HepG2 (cell line): Measurements from ENCODE around the gene TMEM229B. TPM values are rescaled to one million over a fixed set of nuclear protein-coding genes. Genes with fewer than 3 reads are reported as not detected.

ENCODE experiments used
- ATAC-seq: fragments of 200-7000 bp; cut with Tn5 transposase; 3 replicates; pipeline ENCODE4 v1.9.1; 2020; ENCODE audit warnings: mild to moderate bottlenecking, moderate library complexity
- BruUV-seq: library from RNA; stranded (reverse); fragments of 400-500 nt; replicated peaks from 2 replicates; lab custom pipeline; 2021; lab: Mats Ljungman, UMichigan
- CTCF ChIA-PET: fragments of 300-600 bp; formaldehyde crosslinking; extraction: SDS; loops from one replicate; lab custom pipeline; 2021; ENCODE audit warnings: low total read pairs, inconsistent platforms, low intra/inter-chr PET ratio; lab: Yijun Ruan, JAX
- POLR2A ChIA-PET: fragments of 350-600 bp; sonication (Branson Sonifier 250); formaldehyde crosslinking; loops from one replicate; lab custom pipeline; 2020; ENCODE audit warnings: antibody characterized with exemption, inconsistent platforms; lab: Yijun Ruan, JAX
- DNase-seq: peaks from one replicate; pipeline ENCODE4 v3.0.0-alpha.2; 2015; ENCODE audit warnings: low spot score
- FAIRE-seq: peaks from 3 replicates; lab custom pipeline; 2011; peaks lifted over from hg19 to GRCh38; lab: Jason Lieb, UNC
- H2AFZ ChIP-seq: one replicate; pipeline ENCODE4 v1.6.1; 2011; ENCODE audit warnings: low read length, inconsistent platforms
- H3K27ac ChIP-seq: fragments of 300-600 bp; 3 replicates; pipeline ENCODE4 v1.8.0; 2011; ENCODE audit warnings: mixed run types, mild to moderate bottlenecking, mixed read lengths, low read length, inconsistent platforms; ENCODE audit not compliant: insufficient read depth; ENCODE audit errors: extremely low read length
- H3K27me3 ChIP-seq, 2 experiments: fragments of 200-600 bp in 1 of 2; 2 replicates in 1 of 2; 3 replicates in 1 of 2; pipeline versions ENCODE4 v1.6.0 to v1.8.0; 2011; ENCODE audit warnings: low read length in 2 of 2, mild to moderate bottlenecking in 2 of 2, moderate library complexity in 2 of 2, inconsistent platforms in 1 of 2; ENCODE audit not compliant: insufficient read depth in 2 of 2, control insufficient read depth in 1 of 2
- H3K36me3 ChIP-seq, 2 experiments: fragments of 200-600 bp in 1 of 2; replicated peaks in 1 of 2; 2 replicates in 1 of 2; 3 replicates in 1 of 2; pipeline versions ENCODE4 v1.5.1 to v1.8.0; 2011; ENCODE audit warnings: low read length in 2 of 2, inconsistent platforms in 1 of 2; ENCODE audit not compliant: insufficient read depth in 2 of 2, control insufficient read depth in 1 of 2
- H3K4me1 ChIP-seq: 2 replicates; pipeline ENCODE4 v1.5.1; 2012; ENCODE audit warnings: low read length, inconsistent platforms; ENCODE audit not compliant: insufficient read depth
- H3K4me2 ChIP-seq: 2 replicates; pipeline ENCODE4 v1.6.0; 2011; ENCODE audit warnings: low read depth, low read length, inconsistent platforms
- H3K4me3 ChIP-seq, 3 experiments: fragments of 200-600 bp in 1 of 3; sonication (generic), shearing (Covaris generic) in 1 of 3; replicated peaks in 1 of 3; 2 replicates each; pipeline ENCODE4 v1.5.1; 2011 to 2016; ENCODE audit warnings: low read length in 3 of 3, inconsistent platforms in 2 of 3, low read depth in 2 of 3, mild to moderate bottlenecking in 2 of 3, control low read depth in 1 of 3, mixed read lengths in 1 of 3; ENCODE audit not compliant: insufficient read depth in 1 of 3
- H3K79me2 ChIP-seq: one replicate; pipeline ENCODE4 v1.6.1; 2011; ENCODE audit warnings: low read length, inconsistent platforms; ENCODE audit not compliant: insufficient read depth
- H3K9ac ChIP-seq: 2 replicates; pipeline ENCODE4 v1.6.0; 2011; ENCODE audit warnings: mild to moderate bottlenecking, low read depth, low read length, inconsistent platforms; ENCODE audit not compliant: insufficient read depth
- H3K9me3 ChIP-seq: 2 replicates; pipeline ENCODE4 v1.5.1; 2012; ENCODE audit warnings: mild to moderate bottlenecking, low read length
- H4K20me1 ChIP-seq: 2 replicates; pipeline ENCODE4 v1.6.0; 2011; ENCODE audit warnings: inconsistent platforms, mild to moderate bottlenecking, low read length, moderate library complexity; ENCODE audit not compliant: insufficient read depth
- AKAP8 ChIP-seq: sonication (generic); formaldehyde crosslinking; IDR thresholded peaks from 2 replicates; pipeline ENCODE4 v1.5.1; 2020; ENCODE audit warnings: mild to moderate bottlenecking, missing genetic modification reagents
- FOXJ3 ChIP-seq: sonication (generic); formaldehyde crosslinking; IDR thresholded peaks from 2 replicates; pipeline ENCODE4 v1.4.0; 2020; ENCODE audit warnings: missing genetic modification reagents, mild to moderate bottlenecking, borderline replicate concordance
- IRF9 ChIP-seq: sonication (generic); formaldehyde crosslinking; IDR thresholded peaks from 2 replicates; pipeline ENCODE4 v1.8.0; 2022; ENCODE audit warnings: missing genetic modification reagents, mild to moderate bottlenecking, borderline replicate concordance
- NFIC ChIP-seq: IDR thresholded peaks from 2 replicates; pipeline ENCODE4 v1.6.1; 2012; ENCODE audit warnings: mild to moderate bottlenecking, low read length, inconsistent platforms
- RBAK ChIP-seq: sonication (generic); formaldehyde crosslinking; IDR thresholded peaks from 2 replicates; pipeline ENCODE4 v1.5.1; 2020; ENCODE audit warnings: mild to moderate bottlenecking, missing genetic modification reagents
- SIN3A ChIP-seq: IDR thresholded peaks from 2 replicates; pipeline ENCODE4 v1.6.1; 2011; ENCODE audit warnings: low read depth, mild to moderate bottlenecking, control low read depth, low read length, borderline replicate concordance
- STAT6 ChIP-seq: sonication (generic); formaldehyde crosslinking; IDR thresholded peaks from 2 replicates; pipeline ENCODE4 v1.4.0; 2020; ENCODE audit warnings: missing genetic modification reagents, mild to moderate bottlenecking, borderline replicate concordance
- TRIM24 ChIP-seq: sonication (generic); formaldehyde crosslinking; IDR thresholded peaks from 2 replicates; pipeline ENCODE4 v1.8.0; 2022; ENCODE audit warnings: mild to moderate bottlenecking, missing genetic modification reagents
- ZBTB8A ChIP-seq: sonication (generic); formaldehyde crosslinking; IDR thresholded peaks from 2 replicates; pipeline ENCODE4 v1.4.0; 2020; ENCODE audit warnings: mild to moderate bottlenecking, low read depth, missing genetic modification reagents, borderline replicate concordance
- ZFP41 ChIP-seq: sonication (generic); formaldehyde crosslinking; IDR thresholded peaks from 2 replicates; pipeline ENCODE4 v1.4.0; 2020; ENCODE audit warnings: mild to moderate bottlenecking, missing genetic modification reagents, borderline replicate concordance
- ZNF558 ChIP-seq: sonication (generic); formaldehyde crosslinking; IDR thresholded peaks from 2 replicates; pipeline ENCODE4 v1.9.0; 2022; ENCODE audit warnings: mild to moderate bottlenecking, missing genetic modification reagents, borderline replicate concordance
- ZNF768 ChIP-seq: sonication (generic); formaldehyde crosslinking; IDR thresholded peaks from 2 replicates; pipeline ENCODE4 v1.4.0; 2020; ENCODE audit warnings: missing genetic modification reagents
- ZNF841 ChIP-seq: sonication (generic); formaldehyde crosslinking; IDR thresholded peaks from 2 replicates; pipeline ENCODE4 v1.8.1; 2023; ENCODE audit warnings: missing genetic modification reagents, borderline replicate concordance
- WGBS: methylation state at CpG from one replicate; pipeline ENCODE4 v1.1.6; 2017; ENCODE audit warnings: low lambda C conversion rate; 5-methylcytosine and 5-hydroxymethylcytosine counted together
- in situ Hi-C: cut with HindIII; loops from 2 replicates; pipeline ENCODE4 v1.10.0; 2017; ENCODE audit warnings: low pct_unique_long_range_greater_than_20kb; ENCODE audit not compliant: extremely low pct_ligation_motif_present
- intact Hi-C: fragments of 100-400 bp; cut with micrococcal nuclease; formaldehyde crosslinking; loops from one replicate; pipeline ENCODE4 v1.10.0; 2022; ENCODE audit not compliant: unreplicated experiment
- polyA plus RNA-seq, 8 experiments: library from polyadenylated mRNA; depleted of rRNA in 3 of 8; stranded (reverse) in 7 of 8; unstranded in 1 of 8; fragments of >200 nt; fragmentation: Illumina TruSeq in 4 of 8; extraction: Trizol in 4 of 8; gene quantifications; 2 replicates each; pipeline versions ENCODE4 v1.2.1 to v1.2.3, GENCODE V29; 2011 to 2016; ENCODE audit warnings: low read depth in 4 of 8, missing spikeins in 1 of 8, mixed read lengths in 1 of 8; ENCODE audit not compliant: insufficient read depth in 1 of 8
- total RNA-seq, 5 experiments: library from RNA; depleted of rRNA; stranded (reverse); fragments of >200 nt; fragmentation: Illumina TruSeq; extraction: Trizol; gene quantifications; 2 replicates each; pipeline ENCODE4 v1.2.3, GENCODE V29; 2016; ENCODE audit warnings: low read depth in 1 of 5
- TF ChIP-seq, protein P1 (sequence below): sonication (generic); formaldehyde crosslinking; IDR thresholded peaks from 2 replicates; pipeline ENCODE4 v1.5.1; 2020; ENCODE audit warnings: mild to moderate bottlenecking, missing genetic modification reagents
- TF ChIP-seq, protein P2 (sequence below): sonication (generic); formaldehyde crosslinking; IDR thresholded peaks from 2 replicates; pipeline ENCODE4 v1.4.0; 2020; ENCODE audit warnings: mild to moderate bottlenecking, low read depth, missing genetic modification reagents

Gene TMEM229B
- total and polyA plus RNA-seq, 2 of the 13 experiments (the other 11 are each of a cell fraction or from before 2014, with no cell fraction given): 0.69 to 1.1 TPM

DNA sequence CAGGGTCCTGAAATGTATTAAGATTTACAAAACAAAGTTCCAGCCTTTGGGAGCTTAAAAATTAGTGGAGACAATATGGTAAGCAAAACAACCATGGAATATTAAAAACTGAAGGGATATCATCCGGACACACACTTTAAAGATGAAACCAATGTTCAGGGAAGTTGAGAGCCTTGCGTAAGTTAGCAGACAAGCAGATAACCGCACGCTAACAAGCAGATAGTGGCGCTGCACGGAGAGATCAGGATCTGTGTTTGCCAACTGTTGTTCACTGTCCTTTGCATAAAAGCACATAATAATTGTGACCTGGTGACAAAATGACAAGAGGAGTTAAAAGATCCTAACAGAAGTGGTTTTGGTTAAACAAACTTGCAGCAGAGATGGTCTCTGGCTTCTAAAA is 14.3 kb upstream of the TMEM229B start (continued):
- TF ChIP-seq IRF9 (CRISPR knock-in tag) (no peak), FOXJ3 (CRISPR knock-in tag) (no peak), ZFP41 (CRISPR knock-in tag) (no peak), ZNF768 (CRISPR knock-in tag) (no peak), SIN3A (no peak), ZBTB8A (CRISPR knock-in tag) (no peak)

DNA sequence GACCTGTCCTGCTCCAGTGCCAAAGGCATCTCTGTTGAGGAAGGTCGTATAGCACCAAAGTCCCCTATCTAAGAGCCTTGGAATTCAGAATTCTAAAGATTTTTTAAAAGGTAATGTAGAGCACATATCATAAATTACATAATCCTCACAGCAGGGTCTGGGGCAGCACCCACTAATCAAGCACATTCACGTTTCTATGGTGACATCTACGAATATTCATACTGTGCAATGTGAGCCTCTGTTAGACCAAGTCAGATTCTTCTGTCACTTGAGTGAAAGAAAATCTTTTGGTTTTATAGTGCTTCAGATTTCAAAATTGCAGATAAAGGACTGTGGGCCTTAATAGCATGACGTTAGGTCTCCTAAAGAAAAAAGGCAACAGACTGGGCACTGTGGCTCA is 13.1 kb upstream of the TMEM229B start:
- no peak overlapping the region for H3K27ac ChIP-seq
- WGBS: 14% methylated on average over 4 of the region's 4 CpGs
- H3K4me3 ChIP-seq: no peak overlapping the region
- H3K4me2 ChIP-seq: no peak overlapping the region
- H3K9ac ChIP-seq: no peak overlapping the region
- H3K36me3 ChIP-seq: no peaks in the 10 kb centered on the region
- in situ Hi-C loops (no loop called here), intact Hi-C loops (no loop called here)
- no peak overlapping the region for H2AFZ ChIP-seq
- DNase-seq: no peak
- H4K20me1 ChIP-seq: no peaks in the 10 kb centered on the region
- peaks cover 4 to 18% of the 10 kb centered on the region in 2 experiments; a peak in 2 of 5 replicates for H3K27me3 ChIP-seq
- FAIRE-seq: no peak
- no peaks in the 10 kb centered on the region for H3K9me3 ChIP-seq
- ChIA-PET CTCF (no interaction called here), POLR2A (no interaction called here)
- no peaks in the 10 kb centered on the region for H3K79me2 ChIP-seq
- no peaks in the 10 kb centered on the region for H3K4me1 ChIP-seq
- no peak for ATAC-seq
- BruUV-seq: no TSS peak
- TF ChIP-seq AKAP8 (no peak), RBAK (CRISPR knock-in tag) (no peak), STAT6 (CRISPR knock-in tag) (no peak), ZNF558 (CRISPR knock-in tag) (no peak), ZNF841 (CRISPR knock-in tag) (no peak), TRIM24 (CRISPR knock-in tag) (no peak), NFIC (no peak)
- TF ChIP-seq, protein P1, sequence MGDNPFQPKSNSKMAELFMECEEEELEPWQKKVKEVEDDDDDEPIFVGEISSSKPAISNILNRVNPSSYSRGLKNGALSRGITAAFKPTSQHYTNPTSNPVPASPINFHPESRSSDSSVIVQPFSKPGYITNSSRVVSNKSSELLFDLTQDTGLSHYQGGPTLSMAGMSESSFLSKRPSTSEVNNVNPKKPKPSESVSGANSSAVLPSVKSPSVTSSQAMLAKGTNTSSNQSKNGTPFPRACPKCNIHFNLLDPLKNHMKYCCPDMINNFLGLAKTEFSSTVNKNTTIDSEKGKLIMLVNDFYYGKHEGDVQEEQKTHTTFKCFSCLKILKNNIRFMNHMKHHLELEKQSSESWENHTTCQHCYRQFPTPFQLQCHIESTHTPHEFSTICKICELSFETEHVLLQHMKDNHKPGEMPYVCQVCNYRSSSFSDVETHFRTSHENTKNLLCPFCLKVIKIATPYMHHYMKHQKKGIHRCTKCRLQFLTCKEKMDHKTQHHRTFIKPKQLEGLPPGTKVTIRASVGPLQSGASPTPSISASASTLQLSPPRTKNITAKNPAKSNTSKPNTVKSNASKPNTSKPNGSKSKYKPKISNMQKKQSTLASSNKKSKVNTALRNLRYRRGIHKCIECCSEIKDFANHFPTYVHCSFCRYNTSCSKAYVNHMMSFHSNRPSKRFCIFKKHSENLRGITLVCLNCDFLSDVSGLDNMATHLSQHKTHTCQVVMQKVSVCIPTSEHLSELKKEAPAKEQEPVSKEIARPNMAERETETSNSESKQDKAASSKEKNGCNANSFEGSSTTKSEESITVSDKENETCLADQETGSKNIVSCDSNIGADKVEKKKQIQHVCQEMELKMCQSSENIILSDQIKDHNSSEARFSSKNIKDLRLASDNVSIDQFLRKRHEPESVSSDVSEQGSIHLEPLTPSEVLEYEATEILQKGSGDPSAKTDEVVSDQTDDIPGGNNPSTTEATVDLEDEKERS (CRISPR knock-in tag): no peak
- TF ChIP-seq, protein P2, sequence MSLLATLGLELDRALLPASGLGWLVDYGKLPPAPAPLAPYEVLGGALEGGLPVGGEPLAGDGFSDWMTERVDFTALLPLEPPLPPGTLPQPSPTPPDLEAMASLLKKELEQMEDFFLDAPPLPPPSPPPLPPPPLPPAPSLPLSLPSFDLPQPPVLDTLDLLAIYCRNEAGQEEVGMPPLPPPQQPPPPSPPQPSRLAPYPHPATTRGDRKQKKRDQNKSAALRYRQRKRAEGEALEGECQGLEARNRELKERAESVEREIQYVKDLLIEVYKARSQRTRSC (CRISPR knock-in tag): no peak
